HS-27A (cell line): ENCODE results near the gene PPP1R2B.

Experiments
- DNase-seq: peaks from one replicate; pipeline ENCODE4 v3.0.0-alpha.2; 2012; ENCODE audit warnings: low read depth, missing footprints

The PPP1R2B gene

GRCh38 chr5:156879665-156880285 is 29.7 kb downstream of the PPP1R2B start:
- DNase-seq = no peak

GRCh38 chr5:156883316-156883875 is 33.3 kb downstream of the PPP1R2B start:
- DNase-seq = no peak

GRCh38 chr5:156888520-156888919 is 38.4 kb downstream of the PPP1R2B start:
- DNase-seq = no peak

GRCh38 chr5:156892223-156892622 is 42.1 kb downstream of the PPP1R2B start:
- DNase-seq = no peak

- no peak for DNase-seq
Measured at GRCh38 chr5:156892864-156893263, 42.8 kb downstream of the PPP1R2B start.

GRCh38 chr5:156893517-156893916 is 43.4 kb downstream of the PPP1R2B start:
- DNase-seq = no peak

- no peak for DNase-seq
Measured at GRCh38 chr5:156896546-156896945, 46.5 kb downstream of the PPP1R2B start.
